Astrocyte of the spinal cord (primary cell): ENCODE results near the gene PTPN4.

Experiments used
- DNase-seq: peaks from one replicate; pipeline ENCODE4 v3.0.0; 2011; ENCODE audit warnings: low read depth, low spot score
- H3K4me3 ChIP-seq: 2 replicates; pipeline ENCODE4 v1.5.1; 2011; ENCODE audit warnings: low read depth, mild to moderate bottlenecking, low read length, moderate library complexity
- CTCF ChIP-seq: IDR thresholded peaks from 2 replicates; pipeline ENCODE4 v1.5.1; 2012; ENCODE audit warnings: low read depth, mild to moderate bottlenecking, low read length, inconsistent platforms
- in situ Hi-C: cut with HindIII; loops from 2 replicates; pipeline ENCODE4 v1.10.0; 2017; ENCODE audit warnings: low sequenced_read_pairs

PTPN4 gene

GRCh38 chr2:119853777-119854399, 94.2 kb downstream of the PTPN4 start:
- no peak for TF ChIP-seq CTCF
- no peak for DNase-seq
- H3K4me3 ChIP-seq, result no peak overlapping the region
- in situ Hi-C loops, result no loop called here

DNA sequence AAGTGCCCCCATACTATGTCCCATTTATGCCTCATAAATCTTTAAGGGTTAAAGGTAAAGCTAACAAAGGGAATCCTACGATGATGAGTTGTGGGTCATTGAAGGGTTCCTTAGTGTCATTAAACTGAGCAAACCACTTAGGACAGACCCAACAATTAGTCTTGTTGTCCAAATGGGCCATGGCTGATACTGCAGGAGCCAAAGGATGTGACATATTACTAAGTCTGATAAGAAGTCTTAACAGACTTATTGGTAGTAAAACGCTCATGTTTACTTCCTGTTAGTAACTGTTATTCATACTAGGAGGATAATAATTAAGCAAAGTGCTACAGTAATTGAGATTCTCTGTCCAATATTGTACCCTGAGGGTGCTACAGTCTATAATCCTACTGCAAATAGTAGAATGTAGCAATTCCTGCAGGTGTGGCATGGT, 96.8 kb downstream of the PTPN4 start:
- H3K4me3 ChIP-seq, result no peak overlapping the region
- TF ChIP-seq CTCF, result no peak
- DNase-seq, result no peak
- in situ Hi-C loops, result no loop called here

DNA sequence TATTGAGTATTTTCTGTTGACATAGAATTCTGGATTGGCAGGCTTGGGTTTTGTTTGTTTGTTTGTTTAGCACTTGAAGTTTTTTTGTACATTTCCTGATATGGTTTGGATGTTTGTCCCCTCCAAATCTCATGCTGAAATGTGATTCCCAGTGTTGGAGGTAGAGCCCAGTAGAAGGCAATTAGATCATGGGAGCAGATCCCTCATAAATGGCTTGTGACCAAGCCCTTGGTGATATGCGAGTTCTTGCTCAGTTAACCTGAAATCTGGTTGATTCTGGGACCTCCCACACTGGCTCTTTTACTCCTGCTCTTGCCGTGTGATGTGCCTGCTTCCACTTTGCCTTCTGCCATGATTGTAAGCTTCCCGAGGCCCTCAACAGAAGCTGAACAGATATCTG, 98.0 kb downstream of the PTPN4 start:
- in situ Hi-C loops, result no loop called here
- no peak overlapping the region for H3K4me3 ChIP-seq
- TF ChIP-seq CTCF, result no peak
- no peak for DNase-seq

DNA sequence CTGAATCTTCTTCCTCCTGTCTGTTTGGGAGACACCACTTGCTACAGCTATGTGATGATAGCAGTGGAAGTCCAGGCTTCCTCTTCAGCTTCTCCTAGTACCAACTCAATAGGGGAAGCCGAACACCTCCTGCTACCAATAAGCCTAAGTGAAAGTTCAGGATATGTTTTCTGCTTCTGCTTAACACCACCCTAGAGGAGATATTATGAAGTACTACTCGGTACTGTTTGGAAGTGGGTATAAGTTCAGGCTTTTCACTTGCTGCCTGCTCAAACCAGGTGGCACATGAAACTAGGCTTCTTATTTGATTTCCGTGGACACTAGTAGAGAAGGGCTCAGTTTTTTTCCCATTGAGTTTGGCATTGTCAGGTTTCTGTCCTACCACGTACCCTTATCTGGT, 99.8 kb downstream of the PTPN4 start:
- DNase-seq, result no peak
- in situ Hi-C loops, result no loop called here

DNA sequence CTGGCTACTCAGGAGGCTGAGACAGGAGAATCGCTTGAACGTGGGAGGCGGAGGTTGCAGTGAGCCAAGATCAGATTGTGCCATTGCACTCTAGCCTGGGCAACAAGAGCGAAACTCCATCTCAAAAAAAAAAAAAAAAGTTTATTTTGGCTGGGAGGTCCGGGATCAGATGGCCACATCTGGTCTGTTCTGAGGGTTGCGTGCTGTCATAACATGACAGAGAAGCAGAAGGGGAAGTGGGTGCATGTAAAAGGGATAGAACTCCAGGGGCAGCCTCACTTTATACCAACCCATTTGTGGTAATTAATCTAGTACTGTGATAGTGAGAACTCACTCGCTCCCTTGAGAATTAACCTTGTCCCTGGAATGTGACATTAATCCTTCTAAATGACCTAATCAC, 101.2 kb downstream of the PTPN4 start:
- H3K4me3 ChIP-seq, result no peak overlapping the region
- in situ Hi-C loops, result no loop called here
- TF ChIP-seq CTCF, result no peak
- no peak for DNase-seq

More for the DNA sequence above, 99.8 kb downstream of the PTPN4 start:
- no peak for TF ChIP-seq CTCF
- H3K4me3 ChIP-seq, result no peak overlapping the region

- no peak for TF ChIP-seq CTCF
- no peak overlapping the region for H3K4me3 ChIP-seq
- in situ Hi-C loops, result no loop called here
- no peak for DNase-seq
These were observed 102.6 kb downstream of the PTPN4 start for GRCh38 chr2:119862127-119862889.
